ENCODE data around the gene NRXN3.

NRXN3 gene

GRCh38 chr14:78638926-78639325 is 468.8 kb downstream of the NRXN3 start:
- no peak for DNase-seq (ENCODE audit: low spot score)
- no peak for TF ChIP-seq CTCF (IDR thresholded peaks at IDR 0.05; ENCODE audit: extremely low read depth, insufficient read depth, missing control alignments)
- in situ Hi-C loops (cut with MboI; ENCODE audit: low pct_unique_long_range_greater_than_20kb, low sequenced_read_pairs, unreplicated experiment), result no loop called here

GRCh38 chr14:78644824-78645559 is 474.8 kb downstream of the NRXN3 start:
- DNase-seq (ENCODE audit: low spot score), result no peak
- no peak for TF ChIP-seq CTCF (IDR thresholded peaks at IDR 0.05; ENCODE audit: extremely low read depth, insufficient read depth, missing control alignments)
- in situ Hi-C loops (cut with MboI; ENCODE audit: low pct_unique_long_range_greater_than_20kb, low sequenced_read_pairs, unreplicated experiment), result no loop called here

- no peak for DNase-seq (ENCODE audit: low spot score)
- no peak for TF ChIP-seq CTCF (IDR thresholded peaks at IDR 0.05; ENCODE audit: extremely low read depth, insufficient read depth, missing control alignments)
- in situ Hi-C loops (cut with MboI; ENCODE audit: low pct_unique_long_range_greater_than_20kb, low sequenced_read_pairs, unreplicated experiment), result no loop called here
Measured at GRCh38 chr14:78652727-78653126, 482.6 kb downstream of the NRXN3 start.

- in situ Hi-C loops (cut with MboI; ENCODE audit: low pct_unique_long_range_greater_than_20kb, low sequenced_read_pairs, unreplicated experiment), result no loop called here
- TF ChIP-seq CTCF (IDR thresholded peaks at IDR 0.05; ENCODE audit: extremely low read depth, insufficient read depth, missing control alignments), result no peak
- DNase-seq (ENCODE audit: low spot score), result no peak
Measured at GRCh38 chr14:78653173-78653572, 483.0 kb downstream of the NRXN3 start.

- TF ChIP-seq CTCF (IDR thresholded peaks at IDR 0.05; ENCODE audit: extremely low read depth, insufficient read depth, missing control alignments), result no peak
- no peak for DNase-seq (ENCODE audit: low spot score)
- in situ Hi-C loops (cut with MboI; ENCODE audit: low pct_unique_long_range_greater_than_20kb, low sequenced_read_pairs, unreplicated experiment), result no loop called here
Measured at GRCh38 chr14:78657451-78657850, 487.3 kb downstream of the NRXN3 start.

GRCh38 chr14:78664841-78665240 is 494.7 kb downstream of the NRXN3 start:
- in situ Hi-C loops (cut with MboI; ENCODE audit: low pct_unique_long_range_greater_than_20kb, low sequenced_read_pairs, unreplicated experiment), result no loop called here
- TF ChIP-seq CTCF (IDR thresholded peaks at IDR 0.05; ENCODE audit: extremely low read depth, insufficient read depth, missing control alignments), result no peak
- DNase-seq (ENCODE audit: low spot score), result no peak
